SK-N-DZ (cell line): ENCODE measurements around the gene CHST13. TPM values are rescaled to one million over a fixed set of nuclear protein-coding genes. Genes with fewer than 3 reads are reported as not detected.

ENCODE experiments used
- DNase-seq: peaks from one replicate; pipeline ENCODE4 v3.0.0-alpha.2; 2015; ENCODE audit warnings: low spot score
- polyA plus RNA-seq, 2 experiments: library from polyadenylated mRNA; depleted of rRNA; stranded (reverse); fragments of >200 nt; gene quantifications; 2 replicates each; pipeline ENCODE4 v1.2.3, GENCODE V29; 2014

The CHST13 gene
- polyA plus RNA-seq (2014; cell fraction: cytosol; rRNA removed) = 0.67 TPM in 1 of 2 replicates, not detected in the other
- polyA plus RNA-seq (2014; cell fraction: nucleus; rRNA removed) = not detected in 2 replicates

- DNase-seq = peak; percentile 54
These were observed at the start of gene CHST13 for GRCh38 chr3:126523745-126524428. CHST13 (plus strand) TSS chr3:126524155; CDS start chr3:126524333, 178 bp downstream.

GRCh38 chr3:126474498-126475412, 49.2 kb upstream of the CHST13 start:
- peak; percentile 66 for DNase-seq

- peak; percentile 86 for DNase-seq
These were observed 48.4 kb upstream of the CHST13 start, which contains the start of gene ZXDC for GRCh38 chr3:126475413-126476114. ZXDC (minus strand) TSS chr3:126475891; CDS start chr3:126475865, 26 bp downstream.

GRCh38 chr3:126476166-126477060, 47.5 kb upstream of the CHST13 start:
- peak; percentile 52 for DNase-seq

- no peak for DNase-seq
These were observed 46.9 kb upstream of the CHST13 start for GRCh38 chr3:126477061-126477380.

- DNase-seq = no peak
These were observed 45.2 kb upstream of the CHST13 start for GRCh38 chr3:126478581-126479310.

- DNase-seq = no peak
These were observed 44.3 kb upstream of the CHST13 start for GRCh38 chr3:126479642-126480041.

- DNase-seq = no peak
These were observed 43.7 kb upstream of the CHST13 start for GRCh38 chr3:126480206-126480605.

GRCh38 chr3:126480861-126481260, 43.1 kb upstream of the CHST13 start:
- no peak for DNase-seq

- no peak for DNase-seq
These were observed 42.0 kb upstream of the CHST13 start for GRCh38 chr3:126481808-126482502.

- DNase-seq = no peak
These were observed 41.3 kb upstream of the CHST13 start for GRCh38 chr3:126482503-126483255.

GRCh38 chr3:126483321-126483761, 40.6 kb upstream of the CHST13 start:
- DNase-seq = no peak

- no peak for DNase-seq
These were observed 39.8 kb upstream of the CHST13 start for GRCh38 chr3:126484148-126484547.

GRCh38 chr3:126484662-126485061, 39.3 kb upstream of the CHST13 start:
- DNase-seq = no peak

GRCh38 chr3:126485176-126485897, 38.6 kb upstream of the CHST13 start:
- no peak for DNase-seq

- no peak for DNase-seq
These were observed 38.0 kb upstream of the CHST13 start for GRCh38 chr3:126485956-126486355.

GRCh38 chr3:126486360-126486847, 37.6 kb upstream of the CHST13 start:
- no peak for DNase-seq
